ENCODE results near the gene MCF2L2. TPM values are rescaled to one million over a fixed set of nuclear protein-coding genes. Genes with fewer than 3 reads are reported as not detected.

The MCF2L2 gene
- total RNA-seq, 3 donors from 2014 or later (not counting 1 experiment from before 2014, with no cell fraction given) = 2.2 to 4.9 (median 2.7) TPM

DNA sequence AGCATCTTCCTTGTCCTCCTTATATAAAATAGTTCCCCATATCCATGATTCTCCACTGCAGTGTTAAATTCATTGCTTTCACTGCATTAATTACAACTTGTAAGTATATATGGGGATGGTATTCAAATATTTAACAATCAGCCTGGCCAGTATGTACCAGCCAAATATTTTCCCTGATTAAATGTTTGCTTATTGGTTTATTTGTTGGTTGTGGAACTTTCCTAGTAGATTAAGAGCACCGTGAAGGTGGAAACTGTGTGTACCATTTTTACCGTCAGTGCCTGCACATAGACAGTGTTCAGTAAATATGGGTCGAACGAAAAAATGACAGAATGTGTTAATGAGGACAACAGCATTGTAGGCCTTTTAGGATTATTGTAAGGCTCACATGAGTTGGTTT, 272.9 kb downstream of the MCF2L2 start:
- Mint-ChIP-seq H3K36me3 (no peaks in the 10 kb centered on the region), H3K4me1 (peaks cover 0 to 7% of the 10 kb centered on the region in 2 donors), H3K9me3 (no peaks in the 10 kb centered on the region), H3K4me3 (no peak overlapping the region), H3K27me3 (ENCODE audit: low read depth in 2 of 2) (peaks cover 0 to 6% of the 10 kb centered on the region in 2 donors), H3K27ac (no peak overlapping the region)
- TF ChIP-seq, protein P1, sequence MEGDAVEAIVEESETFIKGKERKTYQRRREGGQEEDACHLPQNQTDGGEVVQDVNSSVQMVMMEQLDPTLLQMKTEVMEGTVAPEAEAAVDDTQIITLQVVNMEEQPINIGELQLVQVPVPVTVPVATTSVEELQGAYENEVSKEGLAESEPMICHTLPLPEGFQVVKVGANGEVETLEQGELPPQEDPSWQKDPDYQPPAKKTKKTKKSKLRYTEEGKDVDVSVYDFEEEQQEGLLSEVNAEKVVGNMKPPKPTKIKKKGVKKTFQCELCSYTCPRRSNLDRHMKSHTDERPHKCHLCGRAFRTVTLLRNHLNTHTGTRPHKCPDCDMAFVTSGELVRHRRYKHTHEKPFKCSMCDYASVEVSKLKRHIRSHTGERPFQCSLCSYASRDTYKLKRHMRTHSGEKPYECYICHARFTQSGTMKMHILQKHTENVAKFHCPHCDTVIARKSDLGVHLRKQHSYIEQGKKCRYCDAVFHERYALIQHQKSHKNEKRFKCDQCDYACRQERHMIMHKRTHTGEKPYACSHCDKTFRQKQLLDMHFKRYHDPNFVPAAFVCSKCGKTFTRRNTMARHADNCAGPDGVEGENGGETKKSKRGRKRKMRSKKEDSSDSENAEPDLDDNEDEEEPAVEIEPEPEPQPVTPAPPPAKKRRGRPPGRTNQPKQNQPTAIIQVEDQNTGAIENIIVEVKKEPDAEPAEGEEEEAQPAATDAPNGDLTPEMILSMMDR (IDR thresholded peaks at IDR 0.05) = no peak
- Histone ChIP-seq H3K27me3 (ENCODE audit: control insufficient read depth, insufficient read depth, low read length) (no peaks in the 10 kb centered on the region), H3K4me3 (ENCODE audit: low read length) (no peak overlapping the region), H3K9me3 (ENCODE audit: control insufficient read depth, insufficient read depth, low read length) (no peaks in the 10 kb centered on the region), H3K27ac (ENCODE audit: low read length) (no peak overlapping the region), H3K4me1 (ENCODE audit: control insufficient read depth, insufficient read depth, low read length) (no peaks in the 10 kb centered on the region), H3K36me3 (ENCODE audit: control insufficient read depth, insufficient read depth, low read length) (no peaks in the 10 kb centered on the region)
- DNase-seq (no peak), ATAC-seq (no peak)
- intact Hi-C loops (cut with micrococcal nuclease) = no loop called here
- 93% methylated on average over 4 of the region's 4 CpGs for WGBS (ENCODE audit: insufficient coverage)

DNA sequence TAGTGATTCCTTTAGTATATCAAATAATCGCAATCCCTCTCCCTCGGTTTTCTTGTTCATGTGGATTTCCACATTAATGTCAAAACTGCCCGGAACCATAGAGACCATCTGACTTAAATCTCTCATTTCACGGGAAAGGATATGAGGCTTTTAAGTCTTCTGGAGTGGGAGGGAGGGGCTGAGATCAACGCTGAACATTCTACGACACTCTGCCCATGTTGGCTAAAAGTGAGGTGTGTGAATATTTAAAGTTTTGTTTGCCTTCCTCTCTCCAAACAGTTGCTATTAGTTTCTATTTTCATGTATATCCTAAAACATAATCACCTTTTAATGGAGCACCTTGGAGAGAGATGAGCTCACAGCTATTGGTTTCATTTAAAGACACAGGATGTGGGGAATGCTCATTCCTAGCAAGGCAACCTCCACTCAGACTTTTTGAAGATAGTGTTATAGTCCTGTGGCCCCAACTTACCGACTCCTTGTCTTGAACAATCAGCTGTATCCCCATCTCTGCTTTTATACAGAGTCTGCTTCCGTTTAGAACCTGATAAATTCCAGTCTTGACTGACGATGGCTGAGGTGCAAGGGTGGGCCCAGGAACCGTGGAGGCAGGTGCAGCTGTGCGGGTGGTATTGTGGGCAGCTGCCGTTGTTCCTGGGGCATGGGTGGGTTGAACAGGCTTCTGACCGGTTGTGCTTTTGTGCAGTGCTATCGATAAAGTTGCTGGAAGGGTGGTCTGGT, 275.0 kb downstream of the MCF2L2 start:
- H3K36me3 ChIP-seq (ENCODE audit: control insufficient read depth, insufficient read depth, low read length) = no peaks in the 10 kb centered on the region
- no peaks in the 10 kb centered on the region for H3K9me3 ChIP-seq (ENCODE audit: control insufficient read depth, insufficient read depth, low read length)
- no peaks in the 10 kb centered on the region for H3K4me1 ChIP-seq (ENCODE audit: control insufficient read depth, insufficient read depth, low read length)
- no peak for ATAC-seq
- 88% methylated on average over 11 of the region's 14 CpGs for WGBS (ENCODE audit: insufficient coverage)
- no peak overlapping the region for H3K27ac ChIP-seq (ENCODE audit: low read length)
- Mint-ChIP-seq H3K4me3 (no peak overlapping the region), H3K27me3 (ENCODE audit: low read depth in 2 of 2) (peaks cover 6% of the 10 kb centered on the region in 2 donors), H3K9me3 (no peaks in the 10 kb centered on the region), H3K27ac (no peak overlapping the region), H3K36me3 (no peaks in the 10 kb centered on the region), H3K4me1 (no peaks in the 10 kb centered on the region)
- intact Hi-C loops (cut with micrococcal nuclease) = no loop called here
- DNase-seq = no peak
- no peaks in the 10 kb centered on the region for H3K27me3 ChIP-seq (ENCODE audit: control insufficient read depth, insufficient read depth, low read length)
- H3K4me3 ChIP-seq (ENCODE audit: low read length) = no peak overlapping the region
- TF ChIP-seq, protein P1 (IDR thresholded peaks at IDR 0.05) = no peak

DNA sequence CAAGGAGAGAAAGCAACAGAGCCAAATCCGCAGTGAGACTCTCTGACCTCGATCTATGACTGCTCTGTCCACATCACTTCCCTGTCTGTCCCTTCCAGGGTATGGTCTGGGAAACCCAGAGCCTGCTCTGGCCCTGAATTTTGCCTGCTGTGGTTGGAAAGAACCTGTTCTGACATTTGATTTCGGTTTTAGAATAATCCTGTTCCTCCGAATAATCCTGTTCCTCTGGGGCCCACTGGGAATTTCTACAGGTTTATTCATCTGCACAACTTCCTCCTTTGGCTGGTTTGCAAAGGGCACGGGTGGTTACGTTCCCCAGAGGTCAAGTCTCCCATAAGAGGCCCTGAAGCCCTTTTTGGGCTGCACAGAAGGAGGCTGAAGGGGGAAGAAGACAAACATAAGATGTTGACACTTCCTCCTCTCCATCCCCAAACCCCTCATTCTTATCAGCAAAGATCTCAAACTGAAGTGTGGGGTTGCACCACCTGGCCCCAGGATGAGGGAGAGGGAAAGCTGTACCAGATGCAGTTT, 276.5 kb downstream of the MCF2L2 start:
- WGBS (ENCODE audit: insufficient coverage) = 44% methylated on average over 6 of the region's 6 CpGs
- Histone ChIP-seq H3K9me3 (ENCODE audit: control insufficient read depth, insufficient read depth, low read length) (no peaks in the 10 kb centered on the region), H3K4me1 (ENCODE audit: control insufficient read depth, insufficient read depth, low read length) (no peaks in the 10 kb centered on the region), H3K4me3 (ENCODE audit: low read length) (no peak overlapping the region), H3K27me3 (ENCODE audit: control insufficient read depth, insufficient read depth, low read length) (no peaks in the 10 kb centered on the region), H3K36me3 (ENCODE audit: control insufficient read depth, insufficient read depth, low read length) (no peaks in the 10 kb centered on the region), H3K27ac (ENCODE audit: low read length) (no peak overlapping the region)
- H3K27ac Mint-ChIP-seq = no peak overlapping the region
- intact Hi-C loops (cut with micrococcal nuclease) = no loop called here
- ATAC-seq (no peak), DNase-seq (no peak)
- TF ChIP-seq, protein P1 (IDR thresholded peaks at IDR 0.05) = no peak
- no peaks in the 10 kb centered on the region for H3K4me1 Mint-ChIP-seq
- no peaks in the 10 kb centered on the region for H3K9me3 Mint-ChIP-seq
- H3K36me3 Mint-ChIP-seq = no peaks in the 10 kb centered on the region
- peaks cover 6% of the 10 kb centered on the region in 2 donors for H3K27me3 Mint-ChIP-seq (ENCODE audit: low read depth in 2 of 2)
- no peak overlapping the region for H3K4me3 Mint-ChIP-seq

Data from natural killer cell (primary cell).